Ureter (tissue), 1 donor: ENCODE measurements around the gene PKD1. TPM values are rescaled to one million over a fixed set of nuclear protein-coding genes. Genes with fewer than 3 reads are reported as not detected.
"Not testable (repeated sequence)": the region's sequence is repeated elsewhere in the genome, so short reads cannot be mapped to it uniquely, and the experiment has no call there.

ENCODE experiments used
- DNase-seq: peaks from one replicate; pipeline ENCODE4 v3.0.0-alpha.2; 2020; ENCODE audit warnings: low spot score
- total RNA-seq: library from RNA; stranded (reverse); gene quantifications from one replicate; pipeline ENCODE4 v1.2.4, GENCODE V29; 2023
- donor health status: DM: yes; HTN: yes; CAD: no.

The PKD1 gene
- total RNA-seq, 1 donor from 2014 or later: 165 TPM

GRCh38 chr16:2107791-2108125, 27.9 kb downstream of the PKD1 start:
- DNase-seq: not testable (repeated sequence)

- not testable (repeated sequence) for DNase-seq
These were observed 28.4 kb downstream of the PKD1 start for GRCh38 chr16:2107121-2107790.

- DNase-seq: not testable (repeated sequence)
These were observed 29.5 kb downstream of the PKD1 start for GRCh38 chr16:2106211-2106610.

GRCh38 chr16:2105769-2106168, 29.9 kb downstream of the PKD1 start:
- not testable (repeated sequence) for DNase-seq

GRCh38 chr16:2105291-2105690, 30.4 kb downstream of the PKD1 start:
- not testable (repeated sequence) for DNase-seq

- not testable (repeated sequence) for DNase-seq
These were observed 31.2 kb downstream of the PKD1 start for GRCh38 chr16:2104464-2104863.

- no peak for DNase-seq
These were observed 33.2 kb downstream of the PKD1 start for GRCh38 chr16:2102471-2102870.

- DNase-seq: not testable (repeated sequence)
These were observed 34.1 kb downstream of the PKD1 start for GRCh38 chr16:2101581-2101980.

- DNase-seq: not testable (repeated sequence)
These were observed 38.0 kb downstream of the PKD1 start for GRCh38 chr16:2097689-2098088.

- no peak for DNase-seq
These were observed 38.7 kb downstream of the PKD1 start for GRCh38 chr16:2096853-2097595.

GRCh38 chr16:2095918-2096582, 39.6 kb downstream of the PKD1 start:
- DNase-seq: no peak

- DNase-seq: no peak
These were observed 40.3 kb downstream of the PKD1 start for GRCh38 chr16:2095315-2095853.

GRCh38 chr16:2093793-2094192, 41.9 kb downstream of the PKD1 start:
- no peak for DNase-seq

GRCh38 chr16:2092866-2093265, 42.8 kb downstream of the PKD1 start:
- no peak for DNase-seq

GRCh38 chr16:2092256-2092620, 43.5 kb downstream of the PKD1 start:
- no peak for DNase-seq

- DNase-seq: no peak
These were observed 44.0 kb downstream of the PKD1 start for GRCh38 chr16:2091547-2092255.

GRCh38 chr16:2090777-2091546, 44.7 kb downstream of the PKD1 start:
- peak; percentile 83 for DNase-seq

- DNase-seq: no peak
These were observed 45.3 kb downstream of the PKD1 start for GRCh38 chr16:2090481-2090776.

GRCh38 chr16:2089706-2090480, 45.8 kb downstream of the PKD1 start:
- peak; percentile 42 for DNase-seq

GRCh38 chr16:2088759-2089358, 46.8 kb downstream of the PKD1 start:
- no peak for DNase-seq
